ENCODE measurements around the gene APC2.
"Not testable (repeated sequence)": the region's sequence is repeated elsewhere in the genome, so short reads cannot be mapped to it uniquely, and the experiment has no call there.

The APC2 gene

DNA sequence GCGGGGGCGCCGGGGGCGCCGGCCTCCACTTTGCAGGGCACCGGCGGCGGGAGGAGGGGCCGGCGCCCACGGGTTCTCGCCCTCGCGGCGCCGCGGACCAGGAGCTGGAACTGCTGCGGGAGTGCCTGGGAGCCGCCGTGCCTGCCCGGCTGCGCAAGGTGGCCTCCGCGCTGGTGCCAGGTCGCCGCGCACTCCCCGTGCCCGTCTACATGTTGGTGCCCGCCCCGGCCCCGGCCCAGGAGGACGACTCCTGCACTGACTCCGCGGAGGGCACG lies 17.2 kb downstream of the APC2 start:
- DNase-seq (ENCODE audit: low read depth): no peak

DNA sequence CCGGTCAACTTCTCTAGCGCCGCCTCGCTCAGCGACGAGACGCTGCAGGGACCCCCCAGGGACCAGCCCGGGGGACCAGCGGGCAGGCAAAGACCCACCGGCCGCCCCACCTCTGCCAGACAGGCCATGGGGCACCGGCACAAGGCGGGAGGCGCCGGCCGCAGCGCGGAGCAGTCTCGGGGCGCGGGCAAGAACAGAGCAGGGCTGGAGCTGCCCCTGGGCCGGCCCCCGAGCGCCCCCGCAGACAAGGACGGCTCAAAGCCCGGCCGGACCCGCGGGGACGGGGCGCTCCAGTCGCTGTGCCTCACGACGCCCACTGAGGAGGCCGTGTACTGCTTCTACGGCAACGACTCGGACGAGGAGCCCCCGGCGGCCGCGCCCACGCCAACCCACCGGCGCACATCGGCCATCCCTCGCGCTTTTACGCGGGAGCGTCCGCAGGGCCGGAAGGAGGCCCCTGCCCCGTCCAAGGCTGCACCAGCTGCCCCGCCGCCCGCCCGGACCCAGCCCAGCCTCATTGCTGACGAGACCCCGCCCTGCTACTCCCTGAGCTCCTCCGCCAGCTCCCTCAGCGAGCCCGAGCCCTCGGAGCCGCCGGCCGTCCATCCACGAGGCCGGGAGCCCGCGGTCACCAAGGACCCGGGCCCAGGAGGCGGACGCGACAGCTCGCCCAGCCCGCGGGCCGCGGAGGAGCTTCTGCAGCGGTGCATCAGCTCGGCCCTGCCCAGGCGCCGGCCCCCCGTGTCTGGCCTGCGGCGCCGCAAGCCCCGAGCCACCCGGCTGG lies 17.8 kb downstream of the APC2 start:
- DNase-seq (ENCODE audit: low read depth): no peak

DNA sequence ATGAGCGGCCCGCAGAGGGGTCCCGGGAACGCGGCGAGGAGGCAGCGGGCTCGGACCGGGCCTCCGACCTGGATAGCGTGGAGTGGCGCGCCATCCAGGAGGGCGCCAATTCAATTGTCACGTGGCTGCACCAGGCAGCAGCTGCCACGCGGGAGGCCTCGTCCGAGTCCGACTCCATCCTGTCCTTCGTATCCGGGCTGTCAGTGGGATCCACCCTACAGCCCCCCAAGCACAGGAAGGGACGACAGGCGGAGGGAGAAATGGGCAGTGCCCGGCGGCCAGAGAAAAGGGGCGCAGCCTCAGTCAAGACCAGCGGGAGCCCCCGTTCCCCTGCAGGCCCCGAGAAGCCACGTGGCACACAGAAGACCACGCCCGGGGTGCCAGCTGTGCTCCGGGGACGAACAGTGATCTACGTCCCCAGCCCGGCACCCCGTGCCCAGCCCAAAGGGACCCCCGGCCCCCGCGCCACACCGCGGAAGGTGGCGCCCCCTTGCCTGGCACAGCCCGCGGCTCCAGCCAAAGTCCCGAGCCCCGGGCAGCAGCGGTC lies 18.4 kb downstream of the APC2 start:
- DNase-seq (ENCODE audit: low read depth): no peak

DNA sequence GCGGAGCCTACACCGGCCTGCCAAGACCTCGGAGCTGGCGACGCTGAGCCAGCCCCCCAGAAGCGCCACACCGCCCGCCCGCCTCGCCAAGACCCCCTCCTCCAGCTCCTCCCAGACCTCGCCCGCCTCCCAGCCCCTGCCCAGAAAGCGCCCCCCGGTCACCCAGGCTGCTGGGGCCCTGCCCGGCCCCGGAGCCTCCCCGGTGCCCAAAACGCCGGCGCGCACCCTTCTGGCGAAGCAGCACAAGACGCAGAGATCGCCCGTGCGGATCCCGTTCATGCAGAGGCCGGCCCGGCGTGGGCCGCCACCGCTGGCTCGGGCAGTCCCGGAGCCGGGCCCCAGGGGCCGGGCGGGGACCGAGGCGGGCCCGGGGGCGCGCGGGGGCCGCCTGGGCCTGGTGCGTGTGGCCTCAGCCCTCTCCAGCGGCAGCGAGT lies 18.9 kb downstream of the APC2 start:
- DNase-seq (ENCODE audit: low read depth): no peak

DNA sequence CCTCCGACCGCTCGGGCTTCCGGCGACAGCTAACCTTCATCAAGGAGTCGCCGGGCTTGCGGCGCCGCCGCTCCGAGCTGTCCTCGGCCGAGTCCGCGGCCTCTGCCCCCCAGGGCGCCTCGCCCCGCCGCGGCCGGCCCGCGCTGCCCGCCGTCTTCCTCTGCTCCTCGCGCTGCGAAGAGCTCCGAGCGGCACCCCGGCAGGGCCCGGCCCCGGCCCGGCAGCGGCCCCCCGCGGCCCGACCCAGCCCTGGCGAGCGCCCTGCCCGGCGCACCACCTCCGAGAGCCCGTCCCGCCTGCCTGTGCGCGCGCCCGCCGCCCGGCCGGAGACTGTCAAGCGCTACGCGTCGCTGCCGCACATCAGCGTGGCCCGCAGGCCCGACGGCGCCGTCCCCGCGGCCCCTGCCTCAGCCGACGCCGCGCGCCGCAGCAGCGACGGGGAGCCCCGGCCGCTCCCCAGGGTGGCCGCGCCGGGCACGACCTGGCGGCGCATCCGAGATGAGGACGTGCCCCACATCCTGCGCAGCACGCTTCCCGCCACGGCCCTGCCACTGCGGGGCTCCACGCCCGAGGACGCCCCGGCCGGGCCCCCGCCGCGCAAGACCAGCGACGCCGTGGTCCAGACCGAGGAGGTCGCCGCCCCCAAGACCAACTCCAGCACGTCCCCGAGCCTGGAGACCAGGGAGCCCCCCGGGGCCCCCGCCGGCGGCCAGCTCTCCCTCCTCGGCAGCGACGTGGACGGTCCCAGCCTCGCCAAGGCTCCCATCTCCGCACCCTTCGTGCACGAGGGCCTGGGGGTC lies 19.5 kb downstream of the APC2 start:
- no peak for DNase-seq (ENCODE audit: low read depth)

DNA sequence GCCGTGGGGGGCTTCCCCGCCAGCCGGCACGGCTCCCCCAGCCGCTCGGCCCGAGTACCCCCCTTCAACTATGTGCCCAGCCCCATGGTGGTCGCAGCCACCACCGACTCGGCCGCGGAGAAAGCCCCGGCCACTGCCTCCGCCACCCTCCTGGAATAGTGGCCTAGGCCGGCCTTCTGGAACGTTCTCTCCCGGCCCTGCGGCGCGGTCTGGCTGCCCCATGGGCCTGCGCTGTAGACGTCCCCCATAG lies 20.1 kb downstream of the APC2 start:
- DNase-seq (ENCODE audit: low read depth): no peak

DNA sequence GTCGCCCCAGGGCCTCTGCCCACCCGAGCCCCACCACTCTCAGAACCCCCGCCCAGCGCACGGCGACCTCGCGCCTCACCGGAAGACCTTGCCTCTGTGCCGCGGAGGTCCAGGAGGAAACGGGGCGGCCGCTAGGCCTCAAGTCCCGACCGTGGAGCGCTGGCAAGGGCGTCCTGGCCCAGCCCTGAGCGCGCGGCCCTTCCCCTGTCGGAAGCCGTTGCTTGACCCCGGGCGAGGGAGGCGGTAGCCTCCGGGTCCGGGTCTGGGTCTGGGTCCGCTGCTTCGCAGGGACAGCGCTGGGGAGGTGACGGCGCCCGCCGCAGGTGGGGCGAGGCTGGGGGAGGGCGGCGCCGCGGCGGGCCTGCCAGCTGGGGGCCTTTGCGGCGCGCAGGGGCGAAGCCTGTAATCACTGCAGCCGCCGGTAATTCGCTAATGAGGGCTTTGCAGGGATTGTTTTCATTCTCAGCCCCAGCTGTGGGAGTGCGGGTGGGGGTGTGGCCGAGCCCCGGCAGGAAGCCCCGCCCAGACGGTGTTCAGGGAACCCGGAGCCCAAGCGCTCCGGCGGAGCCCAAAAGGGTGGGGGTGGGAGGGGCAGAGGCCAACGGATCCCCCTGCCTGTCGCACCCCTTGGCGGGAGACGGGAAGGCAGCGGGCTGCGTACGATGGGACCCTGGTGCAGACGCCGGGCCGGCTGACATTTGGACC lies 20.5 kb downstream of the APC2 start:
- no peak for DNase-seq (ENCODE audit: low read depth)

DNA sequence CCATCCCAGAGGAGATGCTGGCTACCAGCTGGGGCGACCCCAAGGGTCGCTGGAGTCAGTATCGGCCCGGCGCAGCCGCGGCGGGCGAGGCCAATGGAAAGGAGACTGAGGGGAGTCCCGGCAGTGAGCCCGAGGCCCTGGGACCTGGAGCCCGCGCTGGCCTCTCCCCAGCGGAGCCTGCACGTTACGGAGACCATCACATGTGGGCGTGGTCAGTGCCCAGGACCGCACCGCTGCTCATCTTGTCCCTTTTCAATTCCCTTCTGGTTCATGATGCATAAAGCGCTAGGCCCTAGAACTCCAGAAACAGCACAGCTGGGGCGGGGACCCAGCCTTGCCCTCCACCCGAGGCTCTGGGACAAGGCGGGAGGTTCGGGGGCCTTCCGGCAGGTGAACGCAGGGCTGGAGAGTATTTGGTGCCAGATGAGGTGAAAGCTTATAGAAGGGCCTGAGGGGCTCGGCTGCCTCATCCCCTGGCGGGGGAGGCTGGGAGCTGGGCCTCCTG lies 21.1 kb downstream of the APC2 start:
- DNase-seq (ENCODE audit: low read depth): no peak

DNA sequence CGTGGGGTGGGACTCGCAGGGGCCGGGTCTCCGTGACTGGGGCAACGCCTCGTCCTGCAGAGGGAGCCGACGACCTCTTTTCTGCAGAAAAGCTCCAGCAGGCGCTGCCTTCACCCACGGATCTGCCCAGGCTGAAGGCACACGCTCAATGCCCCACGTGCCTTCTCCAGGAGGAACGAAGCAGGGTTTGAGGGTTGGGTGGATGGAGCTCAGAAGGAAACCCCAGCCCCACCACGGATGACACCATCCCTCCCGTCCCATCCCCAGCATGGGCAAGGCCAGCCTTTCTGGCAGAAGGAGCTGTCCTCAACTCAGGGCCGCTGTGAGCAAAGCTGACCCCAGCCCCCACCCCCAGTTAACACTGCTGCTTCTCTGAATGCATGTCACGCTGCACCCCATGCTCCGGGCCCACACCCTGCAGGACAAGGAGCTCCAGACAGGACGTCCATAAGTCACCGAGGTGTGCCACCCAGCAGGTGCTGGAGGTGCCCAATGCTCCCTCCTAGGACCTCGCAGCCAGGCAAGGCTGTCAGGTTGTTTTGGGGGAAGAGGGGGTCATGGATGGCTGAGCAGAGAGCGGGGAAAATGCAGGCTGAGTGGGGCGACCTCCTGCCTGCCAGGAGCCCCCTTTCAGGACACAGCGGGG lies 21.7 kb downstream of the APC2 start:
- no peak for DNase-seq (ENCODE audit: low read depth)

DNA sequence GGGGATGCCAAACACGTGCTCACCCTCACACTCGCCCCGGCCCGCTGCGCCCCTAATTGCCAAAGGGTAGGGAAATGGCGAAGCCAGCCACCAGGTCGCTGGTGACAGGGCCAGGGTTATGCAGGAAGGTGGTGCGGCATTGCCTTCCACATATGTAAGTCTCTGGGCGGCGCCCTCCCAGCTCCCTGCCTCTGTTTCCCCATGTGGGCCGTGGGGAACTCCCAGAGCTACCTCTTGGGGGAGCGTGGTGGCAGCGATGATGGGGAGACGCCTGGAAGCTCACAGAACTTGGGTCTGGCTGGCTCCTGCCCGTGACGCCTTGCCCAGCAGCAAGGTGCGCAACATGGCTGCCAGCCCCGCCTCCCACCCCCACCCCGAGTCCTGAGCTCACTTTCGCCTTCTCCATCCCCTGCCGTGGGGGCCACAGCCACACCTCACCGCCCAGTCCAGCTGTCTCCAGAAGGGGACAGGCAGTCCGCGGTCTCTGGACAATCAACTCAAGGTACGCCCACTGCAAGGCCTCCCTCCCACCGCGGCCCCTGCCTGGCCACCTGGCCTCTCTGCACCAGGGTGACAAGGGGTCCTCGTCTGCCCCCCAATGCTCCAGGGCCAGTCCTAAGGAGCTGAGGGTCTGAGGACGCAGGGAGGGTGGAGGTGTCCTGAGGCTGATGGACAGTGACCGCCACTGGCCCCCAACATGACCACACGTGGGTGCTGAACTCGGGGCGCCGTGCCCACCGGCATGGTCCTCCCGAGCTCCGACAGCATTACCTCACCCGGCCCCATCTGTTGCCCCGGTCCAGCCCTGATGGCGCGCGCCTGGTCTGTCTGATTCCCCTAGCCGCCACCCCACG lies 22.5 kb downstream of the APC2 start:
- DNase-seq (ENCODE audit: low read depth): no peak

DNA sequence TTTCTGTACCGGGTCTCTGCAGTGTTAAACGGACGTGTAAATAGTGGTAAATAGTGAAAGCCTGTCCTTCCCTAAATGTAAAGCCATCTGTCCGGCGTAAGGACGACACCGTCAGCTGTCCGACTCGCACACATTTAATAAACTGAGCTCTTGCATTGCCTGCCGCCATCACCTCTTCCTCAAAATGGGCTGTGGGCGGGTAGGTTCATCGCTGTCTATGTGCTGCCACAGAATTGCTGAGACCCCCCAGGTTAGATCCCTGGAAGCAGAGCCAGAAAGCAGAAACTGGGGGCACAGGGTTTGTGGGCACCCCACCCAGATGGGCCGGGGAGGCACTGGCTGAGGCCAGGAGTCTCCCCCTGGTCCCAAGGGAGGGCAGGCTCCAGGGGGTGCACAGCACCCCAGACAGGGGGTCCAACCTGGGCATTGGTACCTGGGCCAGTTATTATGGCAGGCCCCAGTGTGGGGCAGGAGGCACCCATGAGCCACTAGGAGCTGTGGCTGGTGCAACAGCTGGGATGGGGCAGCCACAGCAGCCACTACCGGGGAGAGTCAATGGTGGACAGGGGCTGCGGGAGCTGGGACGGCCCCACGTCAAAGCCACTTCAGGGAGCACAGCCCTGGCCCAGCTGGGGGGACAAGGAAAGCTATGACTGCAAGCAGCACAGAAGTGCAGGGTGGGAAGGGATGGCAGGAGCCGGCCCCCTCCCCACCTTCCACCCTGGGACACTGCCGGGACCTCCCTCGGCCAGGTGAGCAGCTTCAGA lies 23.3 kb downstream of the APC2 start:
- DNase-seq (ENCODE audit: low read depth): no peak

DNA sequence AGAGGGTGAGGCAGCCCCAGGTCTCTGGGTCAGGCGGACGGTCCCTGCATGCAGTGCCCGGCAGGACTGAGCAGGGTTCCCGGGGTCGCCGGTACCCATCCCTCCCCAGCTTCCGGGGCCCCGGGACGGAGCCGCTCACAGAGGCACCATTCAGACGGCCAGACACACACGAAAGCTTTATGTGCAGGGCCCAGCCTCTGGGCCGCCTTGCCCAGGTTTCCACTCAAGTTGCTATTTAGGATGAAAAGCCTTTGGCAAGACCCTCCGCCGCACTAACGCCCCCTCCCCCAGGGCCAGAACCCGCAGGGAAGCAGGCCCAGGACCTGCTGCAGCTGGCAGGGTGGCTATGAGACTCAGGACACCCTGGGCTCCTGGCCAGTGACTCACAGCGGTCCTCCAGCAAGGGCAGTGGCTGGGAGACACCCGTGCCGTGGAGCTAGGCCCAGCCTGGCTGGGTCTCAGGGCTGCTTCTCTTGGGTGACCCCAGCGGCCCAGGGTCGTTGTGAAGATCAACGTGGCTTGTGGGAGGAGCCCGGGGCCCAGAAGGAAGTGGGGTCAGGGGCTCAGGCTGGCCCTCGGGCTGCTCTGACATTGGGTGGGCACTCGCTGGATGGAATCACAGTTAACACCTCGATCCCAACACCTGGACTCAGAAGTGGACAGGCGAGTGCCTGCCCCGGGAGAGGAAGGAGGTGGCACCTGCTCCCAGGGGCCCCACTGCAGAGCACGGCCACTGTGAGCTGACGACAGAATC lies 24.3 kb downstream of the APC2 start:
- no peak for DNase-seq (ENCODE audit: low read depth)

DNA sequence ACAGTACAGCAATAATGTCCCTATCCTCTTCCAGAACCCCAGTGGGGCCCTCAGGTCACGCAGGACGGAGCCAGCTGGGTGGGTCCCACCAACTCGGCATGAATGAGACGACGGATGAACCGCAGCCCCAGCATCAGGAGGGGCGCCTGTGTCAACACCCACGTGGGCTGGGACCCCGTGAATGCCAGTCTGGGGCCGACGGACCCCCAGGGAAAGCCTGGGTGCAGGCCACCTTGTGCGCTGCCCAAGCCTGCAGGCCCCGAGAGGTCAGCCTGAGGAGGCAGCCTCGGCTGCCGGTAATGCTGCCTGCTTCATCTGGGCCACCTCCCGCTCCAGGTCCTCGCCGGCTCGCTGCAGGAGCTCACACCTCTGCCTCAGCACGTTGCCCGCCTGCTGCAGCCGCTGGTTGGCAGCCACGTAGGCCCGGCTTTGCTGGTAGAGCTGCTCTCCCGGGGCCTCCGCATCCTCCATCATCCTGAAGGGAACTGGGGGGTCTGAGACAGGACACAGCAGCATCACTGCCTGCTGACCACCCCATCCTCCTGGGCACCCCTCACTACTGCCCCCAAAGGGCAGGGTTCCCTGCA lies 24.9 kb downstream of the APC2 start:
- DNase-seq (ENCODE audit: low read depth): no peak

DNA sequence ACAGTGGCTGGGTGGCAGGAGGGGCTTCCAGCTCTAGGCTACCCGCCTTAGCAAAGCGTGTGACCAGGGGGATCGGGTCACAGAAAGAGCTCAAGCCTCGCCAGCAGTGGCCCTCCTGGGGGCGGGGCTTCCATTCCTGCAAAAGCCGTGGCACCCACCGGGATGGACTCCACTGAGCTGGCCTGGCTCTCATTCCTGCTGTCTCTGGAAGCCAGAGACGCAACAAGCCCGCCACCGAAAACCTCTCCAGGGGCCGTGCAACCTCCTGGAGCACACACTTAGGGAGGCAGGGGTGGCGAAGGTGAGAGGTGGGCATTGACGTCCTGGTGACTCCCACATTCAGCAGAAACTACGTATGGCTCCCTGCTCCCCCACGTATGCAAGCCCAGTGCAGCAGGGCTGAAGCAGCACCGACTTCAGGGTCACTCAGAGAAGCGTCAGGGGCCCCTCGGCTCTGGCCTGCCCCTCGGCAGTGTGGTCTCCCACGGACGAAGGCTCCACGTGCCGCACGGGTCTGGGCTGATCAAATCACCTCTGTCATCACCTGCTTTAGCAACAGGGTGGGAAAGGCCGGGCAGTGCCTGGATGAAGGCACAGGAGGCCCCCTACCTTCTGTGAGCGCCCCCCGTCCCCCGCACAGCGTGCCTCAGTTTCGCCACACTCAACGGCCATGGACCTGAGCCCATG lies 26.0 kb downstream of the APC2 start:
- DNase-seq (ENCODE audit: low read depth): no peak

DNA sequence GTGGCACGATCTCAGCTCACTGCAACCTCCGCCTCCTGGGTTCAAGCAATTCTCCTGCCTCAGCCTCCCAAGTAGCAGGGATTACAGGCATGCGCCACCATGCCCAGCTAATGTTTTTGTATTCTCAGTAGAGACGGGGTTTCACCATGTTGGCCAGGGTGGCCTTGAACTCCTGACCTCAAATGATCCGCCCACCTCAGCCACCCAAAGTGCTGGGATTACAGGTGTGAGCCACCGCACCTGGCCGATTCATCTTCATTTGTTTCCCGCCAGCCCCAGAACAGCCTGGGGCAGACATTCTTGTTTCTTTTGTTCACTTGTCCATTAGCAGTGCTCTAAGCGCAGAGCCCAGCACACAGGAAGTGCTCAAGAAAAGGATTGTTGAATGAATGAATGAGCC lies 27.1 kb downstream of the APC2 start:
- DNase-seq (ENCODE audit: low read depth): not testable (repeated sequence)

DNA sequence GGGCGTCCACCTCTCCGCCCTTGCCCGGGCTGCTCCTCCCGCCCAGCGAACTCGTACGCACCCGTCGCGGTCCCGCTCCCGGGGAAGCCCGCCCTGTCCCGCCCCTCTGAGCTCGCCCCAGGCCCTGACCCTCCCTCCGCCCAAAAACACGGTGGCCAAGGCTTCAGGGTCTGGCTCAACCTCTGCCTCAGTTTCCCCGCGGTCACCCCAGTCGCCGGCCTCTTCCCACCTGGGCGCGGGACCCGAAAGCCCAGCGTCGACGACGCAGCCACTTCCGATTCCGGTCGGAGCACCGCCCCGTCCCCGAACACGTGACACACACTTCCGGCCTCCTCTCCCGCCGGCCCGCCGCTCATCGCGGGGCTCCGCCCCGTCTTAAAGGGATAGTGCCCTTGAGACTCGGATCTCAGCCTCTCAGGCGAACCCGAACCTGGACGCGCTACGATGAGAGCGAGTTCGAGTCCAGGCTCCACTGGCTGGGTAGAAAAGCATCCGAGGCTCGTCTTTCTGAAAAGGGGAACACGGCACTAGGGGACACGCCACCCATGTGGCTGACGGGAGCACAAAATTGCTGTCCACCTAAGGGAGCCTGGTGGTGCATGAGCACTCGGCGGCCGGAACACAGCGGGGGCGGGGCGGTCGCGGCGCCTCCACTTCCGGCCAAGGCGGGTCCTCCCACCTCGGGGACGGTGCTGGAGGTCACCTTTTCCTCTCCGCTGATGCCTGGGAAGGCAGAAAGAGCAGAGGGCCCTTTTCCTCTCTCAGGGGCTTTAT lies 29.2 kb downstream of the APC2 start, which contains the start of gene C19orf25:
Gene C19orf25 (minus strand): TSS at position 282 of the 774 bp plus-strand sequence. CDS start 312 bp downstream, outside the sequence.
- no peak for DNase-seq (ENCODE audit: low read depth)

DNA sequence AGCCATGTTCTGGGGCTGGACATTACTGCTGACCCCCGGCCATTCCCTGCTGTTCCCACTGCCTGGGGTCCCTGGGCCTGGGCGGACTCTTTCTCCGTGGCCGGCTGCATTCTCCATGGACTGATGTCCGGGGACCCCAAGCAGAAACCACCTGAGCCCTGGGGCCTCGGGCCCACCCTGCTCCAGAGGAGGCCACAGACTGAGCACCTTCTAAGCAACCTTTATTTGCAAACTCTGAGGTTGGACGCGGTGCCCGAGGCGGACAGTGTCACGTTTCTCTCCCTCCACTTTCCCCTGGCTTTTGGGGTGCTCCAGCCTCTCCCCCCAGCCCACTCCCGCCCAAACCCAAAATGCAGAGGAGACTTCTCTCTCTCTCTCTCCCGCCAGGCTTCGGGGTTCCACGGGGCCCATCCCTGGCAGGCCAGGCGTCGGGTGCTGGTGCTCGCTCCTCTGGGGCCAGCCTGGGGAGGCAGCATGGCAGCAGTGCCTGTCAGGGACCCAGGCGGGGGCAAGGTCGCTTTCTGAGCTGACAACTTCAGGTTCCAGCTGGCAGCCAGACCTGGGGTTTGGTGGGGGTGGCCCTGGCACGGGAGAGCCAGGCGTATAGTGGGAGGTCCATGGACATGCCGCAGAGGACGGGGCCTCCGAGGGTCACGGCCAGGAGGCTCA lies 31.4 kb downstream of the APC2 start:
- no peak for DNase-seq (ENCODE audit: low read depth)

Measured in HS-5 (cell line).